Right forelimb (tissue), 1 donor: ENCODE data around the gene PSPN.

Experiments
- DNase-seq: peaks from one replicate; pipeline ENCODE4 v3.0.0-alpha.2; 2018

The PSPN gene, protein sequence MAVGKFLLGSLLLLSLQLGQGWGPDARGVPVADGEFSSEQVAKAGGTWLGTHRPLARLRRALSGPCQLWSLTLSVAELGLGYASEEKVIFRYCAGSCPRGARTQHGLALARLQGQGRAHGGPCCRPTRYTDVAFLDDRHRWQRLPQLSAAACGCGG

DNA sequence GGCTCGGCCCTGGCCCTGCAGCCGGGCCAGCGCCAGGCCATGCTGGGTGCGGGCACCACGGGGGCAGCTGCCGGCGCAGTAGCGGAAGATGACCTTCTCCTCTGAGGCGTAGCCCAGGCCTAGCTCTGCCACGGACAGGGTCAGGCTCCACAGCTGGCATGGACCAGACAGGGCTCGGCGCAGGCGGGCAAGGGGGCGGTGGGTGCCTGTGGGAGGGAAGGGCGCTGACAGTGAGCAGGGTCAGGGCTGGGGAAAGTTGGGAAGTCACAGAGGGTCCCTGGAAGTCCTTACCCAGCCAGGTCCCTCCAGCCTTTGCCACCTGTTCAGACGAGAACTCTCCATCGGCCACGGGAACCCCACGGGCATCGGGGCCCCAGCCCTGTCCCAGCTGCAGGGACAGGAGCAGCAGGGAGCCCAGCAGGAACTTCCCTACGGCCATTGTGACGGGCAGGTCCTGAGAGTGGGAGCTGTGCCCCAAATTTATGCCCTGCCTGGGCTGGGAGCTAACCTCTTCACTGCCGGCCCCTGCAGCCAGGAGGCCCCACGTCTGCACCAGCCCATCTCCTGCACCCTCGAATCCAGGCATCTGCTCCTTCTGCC is at the start of gene PSPN:
PSPN (minus strand) TSS at position 523 of the 600 bp plus-strand sequence; CDS start at position 439, 84 bp downstream.
- DNase-seq, result no peak

GRCh38 chr19:6424939-6425731 is 49.4 kb upstream of the PSPN start:
- peak; percentile 99 for DNase-seq

DNA sequence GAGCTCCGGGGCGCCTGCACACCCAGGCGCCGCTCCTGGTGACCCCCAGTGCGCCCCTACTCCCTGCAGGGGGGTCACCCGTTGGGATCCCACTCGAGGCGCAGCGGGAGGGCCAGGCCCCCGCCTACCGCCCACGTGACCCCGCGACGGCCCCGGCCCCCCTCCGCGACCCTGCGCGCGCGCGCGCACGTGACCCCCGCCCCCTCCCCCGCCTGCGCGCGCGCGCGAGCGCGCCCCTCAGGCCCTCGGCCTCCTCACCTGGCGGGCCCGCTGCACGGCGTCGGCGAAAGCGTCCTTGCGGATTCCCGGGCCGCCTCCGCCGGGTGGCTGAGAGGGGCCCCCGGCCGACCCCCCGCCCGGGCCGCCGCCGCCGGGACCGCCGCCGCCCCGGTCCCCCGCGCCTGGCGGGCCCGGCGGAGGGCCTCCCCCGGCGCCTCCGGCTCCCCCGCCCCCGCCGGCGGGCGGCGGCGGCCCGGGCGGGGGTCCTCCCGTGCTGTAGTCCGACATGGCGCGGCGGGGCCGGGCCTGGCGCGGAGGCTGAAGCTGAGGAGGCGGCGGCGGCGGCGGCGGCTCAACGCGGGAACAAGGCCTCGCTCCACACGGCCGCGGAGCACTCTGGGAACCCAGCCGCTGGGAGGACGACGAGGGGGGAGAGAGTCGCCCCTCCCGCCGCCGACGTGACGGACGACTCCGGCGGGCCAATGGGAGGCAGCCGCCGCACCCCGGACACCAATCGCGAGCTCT is 48.6 kb upstream of the PSPN start, which contains the start of gene KHSRP:
KHSRP (minus strand) TSS at position 617 of the 744 bp plus-strand sequence; CDS start at position 507, 110 bp downstream.
- no peak for DNase-seq

DNA sequence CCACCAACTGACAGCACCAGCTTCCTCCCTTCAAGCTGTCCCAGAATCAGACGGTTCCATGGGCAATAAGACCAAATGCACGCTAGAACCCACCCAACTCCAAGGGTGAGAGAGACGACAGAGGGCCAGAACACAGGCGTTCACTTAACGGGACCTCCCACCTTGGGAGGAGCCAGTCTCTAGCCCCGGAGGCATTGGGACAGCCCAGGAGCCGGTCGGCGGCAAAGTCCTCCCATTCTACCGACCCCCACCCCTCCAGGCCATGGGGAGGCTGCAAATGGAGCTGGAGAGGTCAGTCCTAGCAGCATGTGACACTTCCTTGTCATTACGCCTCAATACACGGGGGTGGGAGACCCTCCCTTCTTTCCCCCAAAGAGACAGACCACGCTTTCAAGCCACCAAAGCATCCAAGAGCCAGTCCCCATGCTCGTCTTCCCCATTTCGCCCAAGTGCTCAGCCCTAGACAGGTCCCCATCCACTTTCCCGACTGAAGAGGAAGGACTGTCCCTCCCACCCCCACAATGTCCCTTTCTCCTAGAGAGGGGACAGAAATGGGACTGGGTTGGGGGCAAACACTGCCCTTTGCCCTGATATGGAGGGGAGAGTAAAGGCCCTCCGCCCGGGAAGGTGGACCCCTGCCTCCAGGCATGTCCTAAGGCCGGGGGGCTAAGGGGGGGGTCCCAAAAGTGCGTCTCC is 47.9 kb upstream of the PSPN start:
- DNase-seq, result no peak

GRCh38 chr19:6421075-6422014 is 45.6 kb upstream of the PSPN start:
- no peak for DNase-seq

DNA sequence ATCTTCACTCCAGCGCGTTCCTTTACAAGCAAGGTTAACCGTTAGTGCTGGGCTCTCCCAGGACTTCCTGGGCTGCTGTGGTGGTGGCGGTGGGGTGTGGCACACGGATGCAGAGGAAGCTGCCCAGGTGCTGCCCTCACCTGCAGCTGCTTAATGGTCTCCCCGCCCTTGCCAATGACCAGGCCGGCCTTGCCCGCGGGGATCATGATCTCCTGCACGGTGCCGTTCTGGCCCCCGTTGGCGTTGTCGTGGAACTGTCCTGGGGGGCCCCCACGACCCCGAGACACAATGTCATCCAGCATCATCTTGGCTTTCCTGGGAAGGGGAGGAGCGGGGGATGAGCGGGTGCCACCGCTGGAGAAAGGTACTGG is 42.8 kb upstream of the PSPN start:
- no peak for DNase-seq

GRCh38 chr19:6417713-6418561 is 42.2 kb upstream of the PSPN start:
- no peak for DNase-seq

GRCh38 chr19:6416658-6417405 is 41.1 kb upstream of the PSPN start:
- no peak for DNase-seq

DNA sequence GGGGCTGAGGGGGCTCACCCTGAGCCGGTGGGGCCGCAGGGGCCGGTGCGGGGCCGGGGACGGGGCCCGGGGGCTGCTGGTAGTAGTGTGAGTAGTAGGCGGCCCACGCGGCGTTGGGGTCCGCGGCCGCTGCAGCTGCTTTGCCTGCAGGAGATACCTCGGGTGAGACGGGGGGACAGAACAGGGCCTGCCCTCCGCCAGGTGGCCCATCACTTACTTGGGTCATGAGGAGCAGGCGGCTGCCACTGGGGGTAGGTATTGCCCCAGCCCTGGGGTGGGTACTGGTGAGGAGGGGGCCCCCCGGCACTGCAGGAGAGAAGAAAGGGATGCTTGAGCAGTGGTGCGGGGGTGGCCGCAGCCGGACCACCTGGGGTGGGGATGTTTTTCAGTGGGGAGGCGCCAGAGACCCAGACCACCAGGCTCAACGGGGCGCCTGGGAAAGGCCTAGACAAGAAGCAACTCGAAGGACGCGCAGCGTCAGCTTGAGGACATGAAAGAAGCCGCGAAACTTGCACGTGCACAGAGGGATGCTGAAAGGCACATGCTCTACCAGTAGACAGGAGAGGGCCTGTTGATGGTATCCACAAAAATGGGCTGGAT is 40.0 kb upstream of the PSPN start:
- no peak for DNase-seq

GRCh38 chr19:6414793-6415590 is 39.3 kb upstream of the PSPN start:
- DNase-seq, result no peak

GRCh38 chr19:6413721-6414643 is 38.2 kb upstream of the PSPN start:
- no peak for DNase-seq

DNA sequence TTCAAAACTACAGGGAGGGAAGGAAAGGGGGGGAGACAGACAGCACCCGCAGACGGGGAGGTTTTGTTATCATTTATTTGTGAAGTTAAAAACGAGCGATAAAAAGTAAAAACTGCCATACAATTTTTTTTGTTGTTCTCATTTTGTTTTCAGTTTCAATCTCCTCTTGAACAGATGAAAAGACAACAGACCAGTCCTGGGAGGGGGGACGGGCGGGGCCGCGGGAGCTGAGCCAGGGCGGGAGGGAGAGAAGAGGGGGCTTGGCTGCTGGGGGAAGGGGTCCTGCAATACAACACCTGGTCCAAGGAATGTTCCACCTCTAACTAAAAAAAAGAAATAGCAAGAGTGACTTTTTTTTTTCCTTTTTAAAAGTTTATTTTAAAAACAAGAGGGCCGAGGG is 37.6 kb upstream of the PSPN start:
- no peak for DNase-seq

- DNase-seq, result no peak
Measured at GRCh38 chr19:6412447-6413091, 36.8 kb upstream of the PSPN start.

GRCh38 chr19:6412061-6412446 is 36.3 kb upstream of the PSPN start:
- DNase-seq, result no peak

DNA sequence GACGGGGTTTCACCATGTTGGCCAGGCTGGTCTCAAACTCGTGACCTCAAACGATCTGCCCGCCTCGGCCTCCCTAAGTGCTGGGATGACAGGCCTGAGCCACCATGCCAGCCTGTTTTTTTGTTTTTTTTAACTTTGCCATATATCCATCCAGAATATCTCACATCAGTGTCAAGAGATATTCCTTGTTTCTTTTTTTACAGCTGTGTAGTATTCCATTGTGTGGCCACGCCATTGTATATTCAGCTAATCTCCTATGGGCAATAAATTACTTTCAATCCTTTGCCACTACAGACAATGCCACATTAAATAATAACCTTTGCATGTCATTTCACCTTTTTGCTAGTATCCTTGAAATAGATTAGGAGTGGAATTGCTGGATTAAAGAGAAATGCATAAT is 33.6 kb upstream of the PSPN start:
- DNase-seq, result no peak

DNA sequence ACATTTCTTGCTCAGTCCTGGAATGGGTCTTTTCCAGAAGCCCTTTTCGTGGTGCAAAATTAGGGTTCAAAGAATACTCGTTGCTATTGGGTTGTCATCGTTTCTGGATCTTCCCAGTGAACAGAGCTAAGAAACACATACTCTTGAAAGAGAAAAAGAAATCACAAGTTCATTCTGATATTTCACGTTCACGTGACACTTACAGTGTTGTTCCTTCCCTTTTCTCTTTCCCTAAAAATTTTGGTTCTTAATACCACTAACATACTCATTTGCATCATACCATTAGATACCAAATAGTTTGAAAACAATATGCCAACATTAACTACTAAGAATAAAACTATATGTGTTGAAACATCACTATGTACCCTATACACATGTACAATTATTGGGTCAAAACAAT is 30.7 kb upstream of the PSPN start:
- DNase-seq, result no peak
